Measurements from ENCODE around the gene C11orf68. TPM values are rescaled to one million over a fixed set of nuclear protein-coding genes. Genes with fewer than 3 reads are reported as not detected.

C11orf68 gene
- total and polyA plus RNA-seq, 9 of the 15 experiments (the other 6 are each of a cell fraction or from before 2014, with no cell fraction given) = 3.6 to 35.9 (median 12.8) TPM

DNA sequence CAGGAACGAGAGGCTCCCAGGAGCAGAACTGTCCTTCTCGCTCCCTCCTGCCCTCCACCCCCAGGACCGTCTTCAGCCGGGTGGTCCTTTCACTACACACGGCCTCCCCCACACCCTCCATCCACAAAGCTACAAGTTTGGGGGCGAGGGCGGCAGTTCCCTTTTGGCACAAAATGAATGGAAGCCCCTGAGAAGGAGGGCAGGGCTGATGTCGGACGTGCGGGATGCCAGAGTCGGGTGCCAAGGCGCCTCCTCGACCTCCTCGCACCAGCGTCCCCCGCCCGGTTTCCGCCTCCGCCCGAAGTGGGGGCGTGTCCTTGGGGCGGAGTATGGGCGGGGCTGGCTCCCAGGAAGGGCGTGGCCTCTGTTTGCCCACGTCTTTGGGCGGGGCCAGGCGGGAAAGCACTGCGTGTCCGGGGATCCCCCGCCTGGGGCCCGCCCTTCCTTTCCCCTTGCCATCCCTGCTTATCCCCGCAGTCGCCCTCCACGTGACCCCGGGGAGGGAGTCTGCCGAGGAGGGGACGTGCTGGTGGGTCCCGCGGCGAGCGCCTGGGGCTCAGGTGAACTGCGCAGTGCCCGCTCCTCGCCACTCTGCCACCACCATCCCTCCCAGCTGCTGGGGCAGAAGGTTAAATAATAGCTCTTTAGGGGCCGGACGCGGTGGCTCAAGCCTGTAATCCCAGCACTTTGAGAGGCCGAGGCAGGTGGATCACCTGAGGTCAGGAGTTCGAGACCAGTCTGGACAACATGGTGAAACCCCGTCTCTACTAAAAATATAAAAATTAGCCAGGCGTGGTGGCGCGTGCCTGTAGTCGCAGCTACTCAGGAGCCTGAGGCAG lies 45.3 kb downstream of the C11orf68 start (continued):
- no peak for TF ChIP-seq CSDE1 (IDR thresholded peaks at IDR 0.05)
- TF ChIP-seq, protein P1, sequence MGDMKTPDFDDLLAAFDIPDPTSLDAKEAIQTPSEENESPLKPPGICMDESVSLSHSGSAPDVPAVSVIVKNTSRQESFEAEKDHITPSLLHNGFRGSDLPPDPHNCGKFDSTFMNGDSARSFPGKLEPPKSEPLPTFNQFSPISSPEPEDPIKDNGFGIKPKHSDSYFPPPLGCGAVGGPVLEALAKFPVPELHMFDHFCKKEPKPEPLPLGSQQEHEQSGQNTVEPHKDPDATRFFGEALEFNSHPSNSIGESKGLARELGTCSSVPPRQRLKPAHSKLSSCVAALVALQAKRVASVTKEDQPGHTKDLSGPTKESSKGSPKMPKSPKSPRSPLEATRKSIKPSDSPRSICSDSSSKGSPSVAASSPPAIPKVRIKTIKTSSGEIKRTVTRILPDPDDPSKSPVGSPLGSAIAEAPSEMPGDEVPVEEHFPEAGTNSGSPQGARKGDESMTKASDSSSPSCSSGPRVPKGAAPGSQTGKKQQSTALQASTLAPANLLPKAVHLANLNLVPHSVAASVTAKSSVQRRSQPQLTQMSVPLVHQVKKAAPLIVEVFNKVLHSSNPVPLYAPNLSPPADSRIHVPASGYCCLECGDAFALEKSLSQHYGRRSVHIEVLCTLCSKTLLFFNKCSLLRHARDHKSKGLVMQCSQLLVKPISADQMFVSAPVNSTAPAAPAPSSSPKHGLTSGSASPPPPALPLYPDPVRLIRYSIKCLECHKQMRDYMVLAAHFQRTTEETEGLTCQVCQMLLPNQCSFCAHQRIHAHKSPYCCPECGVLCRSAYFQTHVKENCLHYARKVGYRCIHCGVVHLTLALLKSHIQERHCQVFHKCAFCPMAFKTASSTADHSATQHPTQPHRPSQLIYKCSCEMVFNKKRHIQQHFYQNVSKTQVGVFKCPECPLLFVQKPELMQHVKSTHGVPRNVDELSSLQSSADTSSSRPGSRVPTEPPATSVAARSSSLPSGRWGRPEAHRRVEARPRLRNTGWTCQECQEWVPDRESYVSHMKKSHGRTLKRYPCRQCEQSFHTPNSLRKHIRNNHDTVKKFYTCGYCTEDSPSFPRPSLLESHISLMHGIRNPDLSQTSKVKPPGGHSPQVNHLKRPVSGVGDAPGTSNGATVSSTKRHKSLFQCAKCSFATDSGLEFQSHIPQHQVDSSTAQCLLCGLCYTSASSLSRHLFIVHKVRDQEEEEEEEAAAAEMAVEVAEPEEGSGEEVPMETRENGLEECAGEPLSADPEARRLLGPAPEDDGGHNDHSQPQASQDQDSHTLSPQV (IDR thresholded peaks at IDR 0.05) = no peak
- TF ChIP-seq SP2 (IDR thresholded peaks at IDR 0.05; ENCODE audit: extremely low read depth, low read depth, low read length, poor library complexity, severe bottlenecking) = no peak
- TF ChIP-seq, protein P2, sequence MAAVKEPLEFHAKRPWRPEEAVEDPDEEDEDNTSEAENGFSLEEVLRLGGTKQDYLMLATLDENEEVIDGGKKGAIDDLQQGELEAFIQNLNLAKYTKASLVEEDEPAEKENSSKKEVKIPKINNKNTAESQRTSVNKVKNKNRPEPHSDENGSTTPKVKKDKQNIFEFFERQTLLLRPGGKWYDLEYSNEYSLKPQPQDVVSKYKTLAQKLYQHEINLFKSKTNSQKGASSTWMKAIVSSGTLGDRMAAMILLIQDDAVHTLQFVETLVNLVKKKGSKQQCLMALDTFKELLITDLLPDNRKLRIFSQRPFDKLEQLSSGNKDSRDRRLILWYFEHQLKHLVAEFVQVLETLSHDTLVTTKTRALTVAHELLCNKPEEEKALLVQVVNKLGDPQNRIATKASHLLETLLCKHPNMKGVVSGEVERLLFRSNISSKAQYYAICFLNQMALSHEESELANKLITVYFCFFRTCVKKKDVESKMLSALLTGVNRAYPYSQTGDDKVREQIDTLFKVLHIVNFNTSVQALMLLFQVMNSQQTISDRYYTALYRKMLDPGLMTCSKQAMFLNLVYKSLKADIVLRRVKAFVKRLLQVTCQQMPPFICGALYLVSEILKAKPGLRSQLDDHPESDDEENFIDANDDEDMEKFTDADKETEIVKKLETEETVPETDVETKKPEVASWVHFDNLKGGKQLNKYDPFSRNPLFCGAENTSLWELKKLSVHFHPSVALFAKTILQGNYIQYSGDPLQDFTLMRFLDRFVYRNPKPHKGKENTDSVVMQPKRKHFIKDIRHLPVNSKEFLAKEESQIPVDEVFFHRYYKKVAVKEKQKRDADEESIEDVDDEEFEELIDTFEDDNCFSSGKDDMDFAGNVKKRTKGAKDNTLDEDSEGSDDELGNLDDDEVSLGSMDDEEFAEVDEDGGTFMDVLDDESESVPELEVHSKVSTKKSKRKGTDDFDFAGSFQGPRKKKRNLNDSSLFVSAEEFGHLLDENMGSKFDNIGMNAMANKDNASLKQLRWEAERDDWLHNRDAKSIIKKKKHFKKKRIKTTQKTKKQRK (IDR thresholded peaks at IDR 0.05; ENCODE audit: borderline replicate concordance, low read depth, low read length) = no peak
- no peak for TF ChIP-seq HMG20B (CRISPR knock-in tag; IDR thresholded peaks at IDR 0.05)
- TF ChIP-seq RAD51 (IDR thresholded peaks at IDR 0.05; ENCODE audit: borderline replicate concordance, low read depth) = peak; percentile 90
- TF ChIP-seq, protein P3, sequence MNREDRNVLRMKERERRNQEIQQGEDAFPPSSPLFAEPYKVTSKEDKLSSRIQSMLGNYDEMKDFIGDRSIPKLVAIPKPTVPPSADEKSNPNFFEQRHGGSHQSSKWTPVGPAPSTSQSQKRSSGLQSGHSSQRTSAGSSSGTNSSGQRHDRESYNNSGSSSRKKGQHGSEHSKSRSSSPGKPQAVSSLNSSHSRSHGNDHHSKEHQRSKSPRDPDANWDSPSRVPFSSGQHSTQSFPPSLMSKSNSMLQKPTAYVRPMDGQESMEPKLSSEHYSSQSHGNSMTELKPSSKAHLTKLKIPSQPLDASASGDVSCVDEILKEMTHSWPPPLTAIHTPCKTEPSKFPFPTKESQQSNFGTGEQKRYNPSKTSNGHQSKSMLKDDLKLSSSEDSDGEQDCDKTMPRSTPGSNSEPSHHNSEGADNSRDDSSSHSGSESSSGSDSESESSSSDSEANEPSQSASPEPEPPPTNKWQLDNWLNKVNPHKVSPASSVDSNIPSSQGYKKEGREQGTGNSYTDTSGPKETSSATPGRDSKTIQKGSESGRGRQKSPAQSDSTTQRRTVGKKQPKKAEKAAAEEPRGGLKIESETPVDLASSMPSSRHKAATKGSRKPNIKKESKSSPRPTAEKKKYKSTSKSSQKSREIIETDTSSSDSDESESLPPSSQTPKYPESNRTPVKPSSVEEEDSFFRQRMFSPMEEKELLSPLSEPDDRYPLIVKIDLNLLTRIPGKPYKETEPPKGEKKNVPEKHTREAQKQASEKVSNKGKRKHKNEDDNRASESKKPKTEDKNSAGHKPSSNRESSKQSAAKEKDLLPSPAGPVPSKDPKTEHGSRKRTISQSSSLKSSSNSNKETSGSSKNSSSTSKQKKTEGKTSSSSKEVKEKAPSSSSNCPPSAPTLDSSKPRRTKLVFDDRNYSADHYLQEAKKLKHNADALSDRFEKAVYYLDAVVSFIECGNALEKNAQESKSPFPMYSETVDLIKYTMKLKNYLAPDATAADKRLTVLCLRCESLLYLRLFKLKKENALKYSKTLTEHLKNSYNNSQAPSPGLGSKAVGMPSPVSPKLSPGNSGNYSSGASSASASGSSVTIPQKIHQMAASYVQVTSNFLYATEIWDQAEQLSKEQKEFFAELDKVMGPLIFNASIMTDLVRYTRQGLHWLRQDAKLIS (CRISPR knock-in tag; IDR thresholded peaks at IDR 0.05) = no peak
- TF ChIP-seq, protein P4, sequence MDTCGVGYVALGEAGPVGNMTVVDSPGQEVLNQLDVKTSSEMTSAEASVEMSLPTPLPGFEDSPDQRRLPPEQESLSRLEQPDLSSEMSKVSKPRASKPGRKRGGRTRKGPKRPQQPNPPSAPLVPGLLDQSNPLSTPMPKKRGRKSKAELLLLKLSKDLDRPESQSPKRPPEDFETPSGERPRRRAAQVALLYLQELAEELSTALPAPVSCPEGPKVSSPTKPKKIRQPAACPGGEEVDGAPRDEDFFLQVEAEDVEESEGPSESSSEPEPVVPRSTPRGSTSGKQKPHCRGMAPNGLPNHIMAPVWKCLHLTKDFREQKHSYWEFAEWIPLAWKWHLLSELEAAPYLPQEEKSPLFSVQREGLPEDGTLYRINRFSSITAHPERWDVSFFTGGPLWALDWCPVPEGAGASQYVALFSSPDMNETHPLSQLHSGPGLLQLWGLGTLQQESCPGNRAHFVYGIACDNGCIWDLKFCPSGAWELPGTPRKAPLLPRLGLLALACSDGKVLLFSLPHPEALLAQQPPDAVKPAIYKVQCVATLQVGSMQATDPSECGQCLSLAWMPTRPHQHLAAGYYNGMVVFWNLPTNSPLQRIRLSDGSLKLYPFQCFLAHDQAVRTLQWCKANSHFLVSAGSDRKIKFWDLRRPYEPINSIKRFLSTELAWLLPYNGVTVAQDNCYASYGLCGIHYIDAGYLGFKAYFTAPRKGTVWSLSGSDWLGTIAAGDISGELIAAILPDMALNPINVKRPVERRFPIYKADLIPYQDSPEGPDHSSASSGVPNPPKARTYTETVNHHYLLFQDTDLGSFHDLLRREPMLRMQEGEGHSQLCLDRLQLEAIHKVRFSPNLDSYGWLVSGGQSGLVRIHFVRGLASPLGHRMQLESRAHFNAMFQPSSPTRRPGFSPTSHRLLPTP (IDR thresholded peaks at IDR 0.05; ENCODE audit: borderline replicate concordance, extremely low read depth, insufficient read length) = no peak
- TF ChIP-seq ZBED1 (IDR thresholded peaks at IDR 0.05) = no peak
- TF ChIP-seq RB1 (IDR thresholded peaks at IDR 0.05; ENCODE audit: low read depth) = peak; percentile 83
- TF ChIP-seq RBM39 (optimal IDR thresholded peaks at IDR 0.05; ENCODE audit: low read depth, low read length) = no peak
- no peak for TF ChIP-seq IFI16 (CRISPR knock-in tag; IDR thresholded peaks at IDR 0.05)
